HG03460 (cell line): ENCODE measurements around the gene C1orf185.
"Not testable (repeated sequence)": the region's sequence is repeated elsewhere in the genome, so short reads cannot be mapped to it uniquely, and the experiment has no call there.

Experiments used
- ATAC-seq: cut with Tn5 transposase; IDR thresholded peaks from one replicate; pipeline ENCODE4 v1.9.1; 2021; ENCODE audit not compliant: unreplicated experiment

The C1orf185 gene

DNA sequence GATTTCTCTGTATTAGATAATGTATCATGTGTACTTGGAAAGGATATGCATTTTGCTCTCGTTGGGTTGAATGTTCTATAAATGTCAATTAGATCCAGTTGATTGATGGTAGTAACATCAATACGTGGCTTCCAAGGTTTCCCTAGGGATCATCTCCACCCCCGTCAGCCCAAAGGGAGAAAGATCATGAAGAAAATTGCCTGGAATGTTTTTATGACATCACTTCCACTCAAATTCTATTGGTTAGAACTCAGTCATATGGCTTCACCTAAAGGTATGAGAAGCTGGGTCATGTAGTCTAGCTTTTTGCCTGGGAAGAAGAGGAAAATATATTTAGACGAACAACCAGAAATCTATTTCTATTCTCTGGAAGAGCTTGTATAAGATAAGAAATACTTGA is at the start of gene C1orf185:
TSS of gene C1orf185 (plus strand) at position 253 of the 400 bp plus-strand sequence. CDS start at position 259, 6 bp downstream.
- no peak for ATAC-seq

DNA sequence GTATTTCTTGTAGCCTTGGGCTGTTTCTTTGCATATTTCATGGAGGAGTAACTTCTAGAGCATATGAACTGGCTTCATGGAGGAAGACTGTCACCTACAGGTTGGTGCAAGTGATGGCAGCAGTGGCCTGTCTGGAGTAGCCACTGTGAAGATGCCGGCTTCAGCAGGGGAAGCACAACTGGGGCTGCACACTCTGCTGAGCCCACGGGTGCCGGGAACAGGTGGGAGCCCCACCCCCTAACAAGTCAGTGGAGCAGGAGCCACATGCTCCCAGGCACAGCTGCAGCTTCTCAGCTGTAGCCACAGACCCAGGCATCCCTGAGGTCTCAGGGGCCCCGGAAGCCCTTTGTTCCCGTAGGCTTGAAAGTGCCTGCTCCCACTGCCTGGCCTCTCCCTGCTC is 43.2 kb upstream of the C1orf185 start:
- no peak for ATAC-seq

DNA sequence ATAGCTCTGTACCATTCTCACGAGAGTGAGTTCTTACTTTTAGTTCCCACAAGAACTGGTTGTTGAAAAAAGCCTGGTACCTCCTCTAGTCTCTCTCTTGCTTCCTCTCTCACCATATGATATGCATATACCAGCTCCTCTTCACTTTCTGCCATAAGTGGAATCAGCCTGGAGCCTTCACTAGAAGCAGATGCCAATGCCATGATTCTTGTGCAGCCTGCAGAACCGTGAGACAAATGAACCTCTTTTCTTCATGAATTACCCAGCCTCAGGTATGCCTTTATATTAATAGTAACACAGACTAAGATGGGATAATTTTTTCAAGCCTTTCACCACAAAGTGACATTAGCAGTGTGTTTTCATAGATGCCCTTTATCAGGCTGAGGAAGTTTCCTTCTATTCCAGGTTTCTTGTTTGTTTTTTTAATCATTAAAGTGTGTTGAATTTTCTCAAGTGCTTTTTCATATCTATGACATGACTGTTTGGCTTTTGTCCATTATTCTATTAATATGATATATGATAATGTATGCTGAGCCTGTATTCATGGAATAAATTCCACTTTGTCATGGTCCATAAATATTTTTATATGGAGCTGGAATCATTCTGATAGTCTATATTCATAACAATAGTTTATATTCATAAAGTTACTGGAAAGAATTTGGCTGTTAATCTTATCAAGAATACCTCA is 40.7 kb upstream of the C1orf185 start:
- ATAC-seq, result no peak

DNA sequence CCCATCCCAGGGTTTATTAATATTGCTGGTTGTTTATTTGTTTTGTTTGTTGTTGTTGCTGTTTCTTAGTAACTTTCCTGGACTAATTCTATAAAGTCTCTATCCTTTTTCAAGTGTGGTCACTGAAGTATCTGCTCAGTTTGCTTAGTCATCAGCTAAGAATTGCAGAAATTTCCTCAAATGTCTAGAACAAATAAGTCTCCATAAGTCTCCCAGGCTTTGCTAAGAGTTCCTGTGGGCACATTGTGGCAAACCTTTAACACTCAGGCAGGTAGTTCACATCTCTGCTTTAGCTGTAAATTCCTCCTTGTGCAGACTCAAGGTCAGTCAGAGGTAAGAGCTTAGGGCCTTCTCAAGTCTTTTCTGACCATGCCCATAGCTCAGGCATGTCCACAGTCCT is 38.9 kb upstream of the C1orf185 start:
- no peak for ATAC-seq

DNA sequence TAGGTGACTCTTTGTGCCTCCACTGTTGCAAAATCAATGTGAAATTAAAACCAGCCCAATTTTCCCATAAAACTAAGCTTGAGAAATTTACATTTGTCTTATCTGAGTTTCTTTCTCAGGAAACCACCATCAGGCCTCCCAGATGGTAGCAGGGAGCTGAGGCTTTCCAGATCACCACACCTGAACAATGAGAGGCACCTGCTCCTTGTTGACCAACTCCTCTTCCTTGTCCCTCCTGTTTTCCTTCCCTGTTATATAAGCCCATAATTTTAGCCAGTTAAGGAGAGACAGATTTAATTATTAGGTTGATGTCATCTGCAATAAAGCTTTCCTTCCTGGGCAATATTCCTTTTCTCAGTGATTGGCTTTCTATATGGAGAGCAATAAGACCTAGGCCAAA is 32.0 kb upstream of the C1orf185 start:
- no peak for ATAC-seq

DNA sequence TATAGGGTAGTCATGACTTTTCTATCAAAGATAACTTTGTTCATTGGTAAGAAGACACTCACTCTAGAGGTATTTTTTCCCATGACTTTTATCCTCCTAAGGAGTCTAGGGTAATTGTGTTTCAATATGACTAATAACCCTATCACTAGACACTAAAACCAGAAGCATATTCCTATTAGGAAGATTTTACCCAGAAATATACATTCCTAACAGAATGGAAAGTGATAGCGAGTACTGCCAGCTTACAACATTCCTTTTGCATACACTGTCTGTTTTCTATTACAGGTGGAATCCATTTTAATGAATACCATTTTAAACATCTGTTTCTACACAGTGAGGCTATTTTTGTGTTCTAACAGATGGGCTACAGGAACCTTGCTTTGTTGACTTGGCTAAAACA is 31.4 kb upstream of the C1orf185 start:
- ATAC-seq, result no peak

DNA sequence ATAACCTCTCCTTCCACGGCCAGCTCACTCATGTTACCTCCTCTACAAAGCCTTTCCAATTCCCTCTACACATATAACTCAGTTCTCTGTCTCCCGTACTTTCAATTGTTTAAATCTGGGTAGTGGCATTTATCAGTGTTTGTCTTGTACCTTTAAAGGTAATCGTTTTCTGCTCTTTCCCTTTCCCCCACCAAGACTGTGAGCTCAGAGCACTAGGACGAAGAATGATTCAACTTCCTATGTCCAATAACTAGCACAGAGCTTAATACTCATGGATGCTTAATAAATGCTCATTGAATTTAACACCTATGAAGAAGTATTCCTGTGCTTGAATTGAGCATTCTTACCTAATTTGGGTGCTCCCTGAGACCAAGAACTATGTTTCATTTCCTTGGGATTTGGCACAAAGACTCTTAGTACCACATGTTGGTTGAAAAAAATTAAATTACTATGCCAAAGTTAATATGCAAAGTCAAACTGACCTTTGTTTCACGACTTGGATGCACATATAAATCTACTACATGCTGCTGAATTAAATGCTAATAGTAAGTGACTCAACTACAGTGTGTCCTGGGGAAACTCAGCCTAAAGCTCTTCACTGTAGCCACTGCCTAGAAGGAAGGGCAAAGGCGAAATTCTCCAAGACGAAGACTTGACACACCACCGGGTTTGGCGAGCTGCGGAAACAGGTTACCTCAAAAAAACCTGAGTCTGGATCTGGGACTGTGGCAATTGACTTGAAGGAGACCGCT is 30.6 kb upstream of the C1orf185 start:
- no peak for ATAC-seq

DNA sequence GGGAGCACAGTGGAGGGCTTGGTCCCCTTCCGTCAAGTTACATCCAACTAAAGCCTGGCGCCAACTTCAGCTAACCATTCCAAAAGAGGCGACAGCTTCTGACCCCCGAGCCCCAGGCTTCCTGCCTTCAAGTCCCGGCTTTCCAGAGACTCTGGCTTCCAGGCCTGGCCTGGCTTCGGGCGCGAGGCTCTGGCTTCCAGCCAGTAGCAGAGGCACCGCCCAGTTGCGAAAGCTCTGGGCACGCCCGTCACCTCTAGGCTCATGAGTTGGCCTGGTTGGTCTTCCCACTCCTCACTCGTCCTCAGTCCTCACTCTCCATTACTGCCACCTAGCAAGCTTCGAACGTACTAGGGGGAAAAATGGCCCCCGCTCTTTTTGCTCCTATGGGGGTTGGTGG is 30.0 kb upstream of the C1orf185 start:
- no peak for ATAC-seq

DNA sequence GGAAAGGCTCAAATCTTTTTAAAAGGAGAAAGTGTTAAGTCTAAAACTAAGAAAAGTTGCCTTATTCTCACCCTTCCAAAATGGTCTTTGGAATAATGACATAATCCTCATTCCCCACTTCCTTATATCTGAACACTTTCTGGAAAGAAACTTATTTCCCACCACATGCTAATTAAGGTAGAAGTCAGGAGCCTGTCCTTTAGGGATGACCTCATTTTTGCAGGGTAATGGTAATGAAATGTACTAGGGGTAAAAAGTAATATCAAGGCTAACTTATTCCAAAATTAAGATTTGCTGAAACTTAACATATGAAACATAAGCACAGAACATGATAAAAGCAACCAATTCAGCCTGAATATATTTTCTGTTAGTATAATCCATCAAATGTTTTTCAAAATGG is 29.4 kb upstream of the C1orf185 start:
- no peak for ATAC-seq

DNA sequence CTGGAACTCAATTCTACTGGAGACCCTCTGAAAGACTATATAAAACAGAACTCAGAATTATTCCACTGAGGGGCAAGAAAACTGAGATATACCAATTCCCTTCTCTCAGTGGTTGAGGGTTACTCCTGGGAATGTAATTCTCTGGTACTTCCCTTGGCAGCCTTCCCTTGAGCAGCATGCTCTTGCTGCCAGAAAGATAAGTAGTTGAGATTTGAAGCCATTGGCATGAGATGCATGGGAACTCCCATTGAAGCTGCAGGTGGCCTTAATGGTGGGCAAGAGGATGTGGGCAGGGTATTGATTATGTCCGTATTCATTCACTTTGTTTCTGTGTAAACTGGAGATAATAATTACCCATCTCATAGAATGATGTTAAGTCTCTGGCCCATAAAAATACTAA is 28.6 kb upstream of the C1orf185 start:
- ATAC-seq, result no peak

DNA sequence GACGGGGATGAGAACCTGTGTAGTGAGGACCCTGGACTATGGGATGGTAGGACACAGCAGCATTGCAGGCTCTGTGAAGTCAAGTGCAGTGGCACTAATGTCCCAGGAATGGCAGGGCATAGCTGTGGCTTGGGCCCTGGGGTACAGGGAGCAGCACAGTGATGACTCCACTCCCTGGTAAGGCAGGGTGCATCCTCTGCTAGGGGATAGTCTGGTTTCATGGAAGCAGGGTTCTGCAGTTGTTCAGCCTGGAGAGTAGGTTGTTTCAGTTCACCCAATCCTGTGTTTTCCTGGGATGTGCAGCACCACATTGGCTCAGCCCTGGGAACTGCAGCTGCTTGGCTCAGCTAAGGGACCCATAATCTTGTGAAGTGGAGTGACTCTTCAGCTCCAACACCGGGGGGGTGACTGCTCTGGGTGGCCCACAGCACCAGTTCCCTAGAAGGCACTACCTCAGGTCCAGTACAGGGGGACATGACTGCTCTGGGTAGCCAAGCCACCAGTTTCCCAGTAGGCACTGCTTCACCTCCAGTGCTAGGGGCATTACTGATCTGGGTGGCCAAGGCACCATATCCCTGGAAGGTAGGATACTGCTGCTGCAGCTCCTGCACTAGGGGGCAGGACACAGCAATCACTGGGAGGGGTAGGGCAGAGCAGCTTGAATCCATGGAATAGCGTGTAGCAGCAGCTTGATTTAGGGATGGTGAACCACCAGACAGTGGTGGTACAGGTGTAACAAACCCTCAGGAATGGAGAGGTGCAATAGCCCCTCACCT is 15.3 kb upstream of the C1orf185 start:
- no peak for ATAC-seq

DNA sequence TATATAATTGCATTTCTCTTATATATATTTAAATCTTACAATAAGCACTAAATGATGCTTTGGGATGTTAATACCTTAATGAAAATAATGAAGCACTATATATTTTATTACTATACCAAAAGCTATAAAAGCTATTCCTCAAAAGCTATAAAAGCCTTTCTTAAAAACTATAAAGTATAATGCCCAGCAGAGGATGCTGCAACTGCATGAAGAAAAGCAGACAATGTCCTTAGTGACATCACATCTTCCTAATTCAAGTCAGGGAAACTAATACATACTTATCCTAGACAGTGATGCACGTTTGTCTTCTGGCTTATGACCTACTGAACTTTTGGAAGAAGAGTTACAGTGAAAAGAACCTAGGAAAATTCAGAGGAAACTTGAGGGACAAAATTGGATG is 13.6 kb upstream of the C1orf185 start:
- no peak for ATAC-seq

DNA sequence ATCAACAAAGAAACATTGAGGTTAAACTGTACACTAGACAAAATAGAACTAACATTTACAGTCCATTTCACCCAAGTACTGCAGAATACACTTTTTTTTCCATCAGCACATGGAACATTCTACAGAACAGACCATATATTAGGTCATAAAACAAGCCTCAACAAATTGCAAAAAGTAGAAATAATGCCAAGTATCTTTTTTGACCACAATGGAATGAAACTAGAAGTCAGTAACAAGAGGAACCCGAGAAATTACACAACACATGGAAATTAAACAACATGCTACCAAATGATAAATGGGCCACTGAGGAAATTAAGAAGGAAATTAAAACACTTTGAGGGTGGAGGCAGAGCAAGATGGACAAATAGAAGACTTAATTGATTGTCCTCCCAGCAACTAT is 8.4 kb upstream of the C1orf185 start:
- ATAC-seq, result no peak

DNA sequence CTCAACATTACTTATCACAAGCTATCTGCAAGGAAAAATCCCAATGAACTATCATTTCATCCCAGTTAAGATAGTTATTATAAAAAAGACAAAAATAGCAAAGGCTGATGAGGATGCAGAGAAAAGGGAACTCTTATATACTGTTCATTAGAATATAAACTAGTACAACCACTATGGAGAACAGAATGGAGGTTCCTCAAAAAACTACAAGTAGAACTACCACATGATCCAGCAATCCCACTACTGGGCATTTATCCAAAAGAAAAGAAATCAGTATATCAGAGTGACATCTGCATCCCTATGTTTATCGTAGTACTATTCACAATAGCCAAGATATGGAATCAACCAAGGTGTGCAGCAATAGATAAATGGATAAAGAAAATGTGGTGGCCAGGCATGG is 4.9 kb upstream of the C1orf185 start:
- ATAC-seq, result no peak

DNA sequence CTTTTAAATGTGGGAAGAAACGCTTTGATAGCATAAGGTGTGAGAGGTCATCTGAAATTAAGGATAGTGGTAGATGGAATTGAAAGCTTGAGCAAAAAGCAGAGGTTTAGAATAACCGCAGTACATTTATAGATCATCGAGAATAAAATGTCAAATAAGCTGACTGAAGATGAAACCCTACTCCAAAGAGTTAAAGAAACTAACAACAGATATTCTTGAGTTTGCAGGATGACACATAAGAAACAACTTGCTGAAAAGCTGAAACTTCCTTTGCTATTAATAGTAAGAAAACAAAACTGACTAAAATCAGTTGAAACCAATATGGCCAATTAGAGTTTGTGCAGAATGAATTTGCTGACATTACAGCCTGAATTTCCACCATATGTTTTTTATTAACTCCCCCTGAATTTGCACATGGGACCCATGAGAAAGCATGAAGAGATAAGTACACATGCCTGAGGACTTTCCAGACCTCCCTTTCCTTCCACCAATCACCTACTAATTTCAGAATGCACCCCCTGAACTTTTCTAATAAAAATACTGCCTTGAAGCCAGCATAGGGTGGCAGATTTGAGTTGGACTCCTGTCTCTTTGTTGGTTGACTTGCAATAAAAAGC is 1.7 kb upstream of the C1orf185 start:
- ATAC-seq, result no peak

DNA sequence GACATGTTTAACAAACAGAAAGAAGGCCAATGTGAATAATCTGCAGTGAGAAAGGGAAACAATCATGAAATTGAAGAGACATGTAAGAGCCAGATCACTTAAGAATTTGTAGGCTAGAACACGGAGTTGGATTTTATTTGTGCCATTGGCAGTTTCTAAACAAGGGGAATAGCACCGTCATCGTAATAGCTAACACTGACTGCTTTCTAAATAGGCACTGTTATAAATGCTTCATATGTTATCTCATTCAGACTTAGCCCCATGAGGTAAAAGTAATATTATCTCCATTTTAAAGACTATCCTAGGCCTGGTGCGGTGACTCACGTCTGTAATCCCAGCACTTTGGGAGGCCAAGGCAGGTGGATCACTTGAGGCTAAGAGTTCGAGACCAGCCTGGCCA is 12.1 kb downstream of the C1orf185 start:
- no peak for ATAC-seq

DNA sequence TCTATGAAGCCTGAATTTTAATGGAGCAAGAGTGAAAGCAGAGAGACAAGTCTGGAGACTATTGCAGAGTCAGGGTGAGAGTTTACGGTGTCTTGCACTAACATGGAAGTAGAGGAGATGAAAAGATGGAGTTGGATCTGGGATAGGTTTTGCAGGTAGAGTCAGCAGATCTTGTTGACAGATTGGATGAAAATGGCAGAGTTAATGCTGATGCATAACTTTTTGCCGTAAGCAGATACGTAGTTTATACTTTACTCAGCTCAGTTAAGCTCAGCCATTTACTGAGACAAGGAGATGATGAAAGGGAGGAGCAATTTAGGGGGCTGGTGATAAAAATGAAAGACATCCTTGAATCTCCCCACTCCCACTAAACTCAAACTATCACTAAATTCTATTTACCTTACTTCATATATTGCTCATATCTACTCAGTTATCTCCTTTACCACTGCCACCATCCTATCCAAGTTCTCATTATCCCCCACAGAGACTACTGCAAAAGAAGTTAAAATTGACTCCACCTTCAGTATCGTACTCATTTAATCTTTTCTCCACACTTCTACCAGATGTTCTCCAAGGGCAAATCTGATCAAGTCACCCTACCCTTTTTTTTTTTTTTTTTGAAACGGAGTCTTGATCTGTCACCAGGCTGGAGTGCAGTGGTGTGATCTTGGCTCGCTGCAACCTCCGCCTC is 13.8 kb downstream of the C1orf185 start:
- ATAC-seq, result no peak

DNA sequence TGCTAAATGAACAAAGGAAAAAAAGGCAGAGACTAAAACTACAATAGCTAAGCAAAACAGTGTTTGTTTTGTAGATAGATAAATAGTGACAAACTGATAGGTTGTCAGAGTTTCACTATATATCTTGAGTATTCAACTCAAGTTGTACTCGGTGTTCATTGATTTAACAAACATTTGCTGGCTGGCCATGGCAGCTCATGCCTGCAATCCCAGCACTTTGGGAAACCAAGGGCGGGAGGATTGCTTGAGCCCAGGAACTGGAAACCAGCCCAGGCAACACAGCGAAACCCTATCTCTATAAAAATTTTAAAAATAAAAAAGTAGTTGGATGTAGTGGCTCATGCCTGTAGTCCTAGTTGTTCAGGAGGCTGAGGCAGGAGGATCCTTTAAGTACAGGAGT is 17.3 kb downstream of the C1orf185 start:
- no peak for ATAC-seq

DNA sequence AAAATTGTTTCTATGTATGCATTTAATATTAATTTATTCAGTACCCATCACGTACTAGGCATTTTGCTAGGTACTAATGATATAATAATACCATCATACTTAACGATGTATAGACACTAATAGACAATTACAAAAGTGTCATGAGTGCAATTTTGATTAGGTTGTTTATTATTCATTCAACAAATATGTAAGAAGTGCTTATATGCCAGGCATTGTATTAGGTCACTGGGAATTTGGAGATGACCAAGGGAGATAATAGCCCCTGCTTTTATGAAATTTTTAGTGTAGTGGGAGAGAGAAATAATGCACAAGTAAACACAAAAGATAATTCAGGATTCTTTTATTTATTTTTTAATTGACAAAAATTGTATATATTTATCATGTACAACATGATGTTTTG is 18.6 kb downstream of the C1orf185 start:
- ATAC-seq, result no peak

DNA sequence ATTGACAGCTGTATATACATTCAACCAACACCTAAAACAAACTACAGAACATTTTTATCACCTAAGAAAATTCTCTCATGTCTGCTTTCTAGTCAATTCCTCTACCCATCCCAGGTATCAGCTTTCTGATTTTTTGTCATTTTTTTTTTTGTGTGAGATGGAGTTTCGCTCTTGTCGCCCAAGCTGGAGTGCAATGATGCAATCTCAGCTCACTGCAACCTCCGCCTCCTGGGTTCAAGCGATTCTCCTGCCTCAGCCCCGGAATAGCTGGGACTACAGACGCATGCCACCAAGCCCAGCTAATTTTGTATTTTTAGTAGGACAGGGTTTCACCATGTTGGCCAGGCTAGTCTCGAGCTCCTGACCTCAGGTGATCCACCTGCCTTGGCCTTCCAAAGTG is 25.1 kb downstream of the C1orf185 start:
- not testable (repeated sequence) for ATAC-seq

DNA sequence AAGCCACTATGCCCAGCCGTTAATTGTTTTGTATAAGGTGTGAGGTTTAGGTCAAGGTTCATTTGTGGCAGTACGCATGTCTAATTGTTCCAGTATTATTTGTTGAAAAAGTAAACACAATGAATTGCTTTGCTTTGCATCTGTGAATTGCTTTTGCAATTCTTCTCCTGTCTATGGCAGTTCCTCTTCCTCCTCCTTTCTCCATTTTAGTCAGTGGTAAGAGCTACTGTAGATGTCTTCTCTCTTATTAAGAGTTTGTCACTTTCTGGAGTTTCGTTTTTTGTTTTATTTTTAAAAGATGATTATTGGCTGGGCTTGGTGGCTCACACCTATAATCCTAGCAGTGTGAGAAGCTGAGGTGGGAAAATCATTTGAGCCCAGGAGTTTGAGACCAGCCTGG is 29.2 kb downstream of the C1orf185 start:
- ATAC-seq, result no peak
